ENCODE data around the gene GYS2. TPM values are rescaled to one million over a fixed set of nuclear protein-coding genes. Genes with fewer than 3 reads are reported as not detected.
A peak's percentile ranks its signal among the peaks of the same experiment; 100 is the strongest.

GYS2 gene
- total RNA-seq, 2 experiments from 2014 or later: 0.22 TPM; not detected in 1

- Histone ChIP-seq H3K27ac (ENCODE audit: low read depth in 1 of 2, low read length in 2 of 2) (no peak overlapping the region), H3K27me3 (ENCODE audit: control insufficient read depth in 1 of 2, insufficient read depth in 2 of 2, low read length in 2 of 2) (peaks cover 18 to 24% of the 10 kb centered on the region in 2 experiments), H3K4me3 (ENCODE audit: low read length) (no peak overlapping the region), H3K36me3 (ENCODE audit: insufficient read depth, low read length) (no peaks in the 10 kb centered on the region), H3K9me3 (ENCODE audit: control insufficient read depth in 1 of 2, insufficient read depth in 1 of 2, low read length in 2 of 2) (no peaks in the 10 kb centered on the region), H3K4me1 (ENCODE audit: insufficient read depth, low read length) (peaks cover 6% of the 10 kb centered on the region)
- no peak for DNase-seq
- ChIA-PET POLR2A (no interaction called here), CTCF (no interaction called here)
- Mint-ChIP-seq H3K4me3 (no peak overlapping the region), H3K36me3 (ENCODE audit: low read depth) (no peaks in the 10 kb centered on the region), H3K9me3 (peaks cover 1% of the 10 kb centered on the region), H3K27ac (no peak overlapping the region), H3K27me3 (peaks cover 58% of the 10 kb centered on the region), H3K4me1 (ENCODE audit: low read depth) (peaks cover 13% of the 10 kb centered on the region)
- TF ChIP-seq CTCF (IDR thresholded peaks at IDR 0.05): no peak
- intact Hi-C loops (cut with DNase I, micrococcal nuclease): no loop called here
- no peak for ATAC-seq (ENCODE audit: poor library complexity)
These were observed 75.2 kb downstream of the GYS2 start for GRCh38 chr12:21529456-21529855.

GRCh38 chr12:21528953-21529352, 75.7 kb downstream of the GYS2 start:
- Histone ChIP-seq H3K27me3 (ENCODE audit: control insufficient read depth in 1 of 2, insufficient read depth in 2 of 2, low read length in 2 of 2) (peaks cover 18 to 24% of the 10 kb centered on the region in 2 experiments), H3K9me3 (ENCODE audit: control insufficient read depth in 1 of 2, insufficient read depth in 1 of 2, low read length in 2 of 2) (no peaks in the 10 kb centered on the region), H3K27ac (ENCODE audit: low read depth in 1 of 2, low read length in 2 of 2) (no peak overlapping the region), H3K36me3 (ENCODE audit: insufficient read depth, low read length) (no peaks in the 10 kb centered on the region), H3K4me1 (ENCODE audit: insufficient read depth, low read length) (peaks cover 6% of the 10 kb centered on the region), H3K4me3 (ENCODE audit: low read length) (no peak overlapping the region)
- CTCF ChIA-PET: no interaction called here
- Mint-ChIP-seq H3K4me1 (ENCODE audit: low read depth) (peaks cover 13% of the 10 kb centered on the region), H3K4me3 (peak overlapping the region; percentile 28), H3K9me3 (peaks cover 5% of the 10 kb centered on the region), H3K27ac (no peak overlapping the region), H3K36me3 (ENCODE audit: low read depth) (no peaks in the 10 kb centered on the region), H3K27me3 (peaks cover 58% of the 10 kb centered on the region)
- no peak for TF ChIP-seq CTCF (IDR thresholded peaks at IDR 0.05)
- intact Hi-C loops (cut with DNase I, micrococcal nuclease): no loop called here
- ATAC-seq (ENCODE audit: poor library complexity): no peak
- no peak for DNase-seq
- POLR2A ChIA-PET: no interaction called here

GRCh38 chr12:21527451-21528180, 77.0 kb downstream of the GYS2 start:
- CTCF ChIA-PET: interaction anchor here (1.3 kb wide), 1 partner anchor 11 kb away, joined by 4 read pairs; no protein-coding TSS in a partner anchor
- POLR2A ChIA-PET: interaction anchor here (1.3 to 2.0 kb wide), 2 partner anchors 26 to 130 kb away, joined by 5 read pairs; partner anchors contain the start of genes GOLT1B, LDHB and RECQL
- Mint-ChIP-seq H3K27me3 (peaks cover 47% of the 10 kb centered on the region), H3K36me3 (ENCODE audit: low read depth) (no peaks in the 10 kb centered on the region), H3K4me1 (ENCODE audit: low read depth) (peaks cover 13% of the 10 kb centered on the region), H3K4me3 (peak overlapping the region; percentile 74), H3K27ac (no peak overlapping the region), H3K9me3 (peaks cover 5% of the 10 kb centered on the region)
- H3K27me3 ChIP-seq (ENCODE audit: control insufficient read depth in 1 of 2, insufficient read depth in 2 of 2, low read length in 2 of 2): peaks cover 16 to 18% of the 10 kb centered on the region in 2 experiments
- no peak for TF ChIP-seq CTCF (IDR thresholded peaks at IDR 0.05)
- intact Hi-C loops (cut with DNase I, micrococcal nuclease): no loop called here
- no peaks in the 10 kb centered on the region for H3K9me3 ChIP-seq (ENCODE audit: control insufficient read depth in 1 of 2, insufficient read depth in 1 of 2, low read length in 2 of 2)
- no peaks in the 10 kb centered on the region for H3K36me3 ChIP-seq (ENCODE audit: insufficient read depth, low read length)
- H3K4me1 ChIP-seq (ENCODE audit: insufficient read depth, low read length): peaks cover 6% of the 10 kb centered on the region
- H3K4me3 ChIP-seq (ENCODE audit: low read length): peak overlapping the region; percentile 71
- DNase-seq (peak; percentile 20 to 72 (median 52)), ATAC-seq (ENCODE audit: poor library complexity) (peak; percentile 91)
- no peak overlapping the region for H3K27ac ChIP-seq (ENCODE audit: low read depth in 1 of 2, low read length in 2 of 2)

Measured in CD4-positive, alpha-beta T cell (primary cell).